HepG2 (cell line): ENCODE data around the gene IQSEC1. TPM values are rescaled to one million over a fixed set of nuclear protein-coding genes. Genes with fewer than 3 reads are reported as not detected.

Source experiments
- ARNTL ChIP-seq: sonication (generic); formaldehyde crosslinking; IDR thresholded peaks from 2 replicates; pipeline ENCODE4 v1.4.0; 2020; ENCODE audit warnings: mild to moderate bottlenecking, missing genetic modification reagents
- CBX5 ChIP-seq: sonication (generic); formaldehyde crosslinking; IDR thresholded peaks from 2 replicates; pipeline ENCODE4 v1.4.0; 2020; ENCODE audit warnings: missing genetic modification reagents, borderline replicate concordance
- ELK4 ChIP-seq: sonication (generic); formaldehyde crosslinking; IDR thresholded peaks from 2 replicates; pipeline ENCODE4 v1.9.0; 2021; ENCODE audit warnings: missing genetic modification reagents, borderline replicate concordance
- MAX ChIP-seq: IDR thresholded peaks from 2 replicates; pipeline ENCODE4 v1.6.1; 2012; ENCODE audit warnings: inconsistent platforms
- NFYB ChIP-seq: sonication (generic); formaldehyde crosslinking; IDR thresholded peaks from 2 replicates; pipeline ENCODE4 v1.4.0; 2020; ENCODE audit warnings: missing genetic modification reagents
- NR1H2 ChIP-seq: sonication (generic); formaldehyde crosslinking; IDR thresholded peaks from 2 replicates; pipeline ENCODE4 v1.8.1; 2022; ENCODE audit warnings: low read depth, missing genetic modification reagents, borderline replicate concordance
- POGZ ChIP-seq: sonication (generic); formaldehyde crosslinking; IDR thresholded peaks from 2 replicates; pipeline ENCODE4 v1.4.0; 2020; ENCODE audit warnings: mild to moderate bottlenecking, missing genetic modification reagents
- RFXANK ChIP-seq: IDR thresholded peaks from 2 replicates; pipeline ENCODE4 v1.6.1; 2016
- RFXAP ChIP-seq: sonication (generic); formaldehyde crosslinking; IDR thresholded peaks from 2 replicates; pipeline ENCODE4 v1.4.0; 2020; ENCODE audit warnings: missing genetic modification reagents, borderline replicate concordance
- ZBED4 ChIP-seq: sonication (generic); formaldehyde crosslinking; IDR thresholded peaks from 2 replicates; pipeline ENCODE4 v1.4.0; 2020; ENCODE audit warnings: missing genetic modification reagents, borderline replicate concordance
- ZBTB40 ChIP-seq, 2 experiments: fragments of 450-650 bp in 1 of 2; sonication (generic) in 1 of 2; formaldehyde crosslinking in 1 of 2; IDR thresholded peaks; 2 replicates each; pipeline versions ENCODE4 v1.6.1 to v1.8.0; 2016 to 2022; ENCODE audit warnings: antibody characterized with exemption in 1 of 2, mild to moderate bottlenecking in 1 of 2, missing genetic modification reagents in 1 of 2
- ZNF383 ChIP-seq: sonication (generic); formaldehyde crosslinking; IDR thresholded peaks from 2 replicates; pipeline ENCODE4 v1.4.0; 2020; ENCODE audit warnings: missing genetic modification reagents, mild to moderate bottlenecking, borderline replicate concordance
- ZNF75D ChIP-seq: sonication (generic); formaldehyde crosslinking; IDR thresholded peaks from 2 replicates; pipeline ENCODE4 v1.8.1; 2023; ENCODE audit warnings: missing genetic modification reagents, mild to moderate bottlenecking, borderline replicate concordance
- polyA plus RNA-seq, 8 experiments: library from polyadenylated mRNA; depleted of rRNA in 3 of 8; stranded (reverse) in 7 of 8; unstranded in 1 of 8; fragments of >200 nt; fragmentation: Illumina TruSeq in 4 of 8; extraction: Trizol in 4 of 8; gene quantifications; 2 replicates each; pipeline versions ENCODE4 v1.2.1 to v1.2.3, GENCODE V29; 2011 to 2016; ENCODE audit warnings: low read depth in 4 of 8, missing spikeins in 1 of 8, mixed read lengths in 1 of 8; ENCODE audit not compliant: insufficient read depth in 1 of 8
- total RNA-seq, 5 experiments: library from RNA; depleted of rRNA; stranded (reverse); fragments of >200 nt; fragmentation: Illumina TruSeq; extraction: Trizol; gene quantifications; 2 replicates each; pipeline ENCODE4 v1.2.3, GENCODE V29; 2016; ENCODE audit warnings: low read depth in 1 of 5

The IQSEC1 gene
- total and polyA plus RNA-seq, 2 of the 13 experiments (the other 11 are each of a cell fraction or from before 2014, with no cell fraction given) = 17.4 to 20.2 TPM

GRCh38 chr3:12868039-12869034, 204.9 kb downstream of the IQSEC1 start (continued):
- no peak for TF ChIP-seq ZBTB40 (IDR thresholded peaks at IDR 0.05)
- no peak for TF ChIP-seq ZBTB40 (CRISPR knock-in tag; IDR thresholded peaks at IDR 0.05)
- TF ChIP-seq RFXANK = no peak
- TF ChIP-seq ELK4 (CRISPR knock-in tag) = no peak
- TF ChIP-seq NR1H2 (CRISPR knock-in tag) = no peak
- no peak for TF ChIP-seq ZBED4
- TF ChIP-seq ZNF383 (CRISPR knock-in tag) = no peak
- no peak for TF ChIP-seq POGZ (CRISPR knock-in tag)
- TF ChIP-seq CBX5 (CRISPR knock-in tag) = peak; percentile 45; the same call in 1 of the 2 replicates
- no peak for TF ChIP-seq NFYB
- no peak for TF ChIP-seq ZNF75D (CRISPR knock-in tag)
- TF ChIP-seq RFXAP (CRISPR knock-in tag) = no peak
- no peak; the same call in 1 of the 2 replicates for TF ChIP-seq MAX
- 0 out of 2 replicates have a peak, but pooled peaks have one; percentile 23 for TF ChIP-seq ARNTL (CRISPR knock-in tag)
